CD4-positive, alpha-beta T cell (primary cell): ENCODE data around the gene MAPKAP1. TPM values are rescaled to one million over a fixed set of nuclear protein-coding genes. Genes with fewer than 3 reads are reported as not detected.

ENCODE experiments used
- ATAC-seq: fragments of 200-7000 bp; cut with Tn5 transposase; one replicate; pipeline ENCODE4 v1.10.0; 2022; ENCODE audit warnings: mild to moderate bottlenecking; ENCODE audit not compliant: poor library complexity
- CTCF ChIA-PET: fragments of 350-600 bp; sonication (Branson Sonifier 250); formaldehyde crosslinking; loops from one replicate; lab custom pipeline; 2021; ENCODE audit warnings: antibody characterized with exemption, inconsistent platforms; lab: Charles Lee
- POLR2A ChIA-PET: fragments of 350-600 bp; sonication (Branson Sonifier 250); formaldehyde crosslinking; loops from one replicate; lab custom pipeline; 2021; ENCODE audit warnings: antibody characterized with exemption, inconsistent platforms; lab: Charles Lee
- DNase-seq, 14 experiments: peaks; one replicate each; pipeline ENCODE4 v3.0.0-alpha.2; 2013 to 2020; ENCODE audit warnings: mixed read lengths in 2 of 14
- H3K27ac ChIP-seq, 2 donors: one replicate each; pipeline versions ENCODE4 v1.5.1 to v1.7.0; 2013; ENCODE audit warnings: low read length in 2 of 2, low read depth in 1 of 2, mild to moderate bottlenecking in 1 of 2
- H3K27me3 ChIP-seq, 2 experiments: 1 replicate in 1 of 2; 2 replicates in 1 of 2; pipeline versions ENCODE4 v1.6.1 to v1.7.0; 2013; ENCODE audit warnings: low read length in 2 of 2, control low read depth in 1 of 2, mild to moderate bottlenecking in 1 of 2, moderate library complexity in 1 of 2; ENCODE audit not compliant: insufficient read depth in 2 of 2, control insufficient read depth in 1 of 2
- H3K36me3 ChIP-seq: one replicate; pipeline ENCODE4 v1.6.1; 2013; ENCODE audit warnings: low read length, control low read depth; ENCODE audit not compliant: insufficient read depth
- H3K4me1 ChIP-seq: one replicate; pipeline ENCODE4 v1.6.1; 2013; ENCODE audit warnings: low read length, control low read depth; ENCODE audit not compliant: insufficient read depth
- H3K4me3 ChIP-seq: one replicate; pipeline ENCODE4 v1.5.1; 2013; ENCODE audit warnings: mild to moderate bottlenecking, low read length, moderate library complexity
- H3K9me3 ChIP-seq, 2 experiments: 1 replicate in 1 of 2; 2 replicates in 1 of 2; pipeline versions ENCODE4 v1.6.1 to v1.7.0; 2013; ENCODE audit warnings: low read length in 2 of 2, mild to moderate bottlenecking in 2 of 2, control low read depth in 1 of 2, moderate library complexity in 1 of 2; ENCODE audit not compliant: control insufficient read depth in 1 of 2, insufficient read depth in 1 of 2
- H3K27ac Mint-ChIP-seq: one replicate; pipeline ENCODE4 v1.8.0; 2020; ENCODE audit warnings: mixed read lengths
- H3K27me3 Mint-ChIP-seq: one replicate; pipeline ENCODE4 v1.8.0; 2021; ENCODE audit warnings: mixed read lengths
- H3K36me3 Mint-ChIP-seq: one replicate; pipeline ENCODE4 v1.8.0; 2021; ENCODE audit warnings: low read depth, mixed read lengths
- H3K4me1 Mint-ChIP-seq: one replicate; pipeline ENCODE4 v1.8.0; 2021; ENCODE audit warnings: low read depth, mixed read lengths
- H3K4me3 Mint-ChIP-seq: one replicate; pipeline ENCODE4 v1.8.0; 2020; ENCODE audit warnings: mild to moderate bottlenecking, mixed read lengths
- H3K9me3 Mint-ChIP-seq: one replicate; pipeline ENCODE4 v1.8.0; 2020; ENCODE audit warnings: mixed read lengths
- CTCF ChIP-seq: fragments of 200-600 bp; IDR thresholded peaks from one replicate; pipeline ENCODE4 v1.8.0; 2022; ENCODE audit warnings: antibody characterized with exemption, mild to moderate bottlenecking
- intact Hi-C, 2 experiments: fragments of 100-400 bp; cut with DNase I in 1 of 2; cut with micrococcal nuclease in 1 of 2; formaldehyde crosslinking; loops; one replicate each; pipeline versions ENCODE4 v1.15.1 to v1.9.0; 2023 to 2025; cut with DNase I, micrococcal nuclease
- total RNA-seq, 174 experiments: library from RNA in 2 of 174; stranded (reverse) in 2 of 174; gene quantifications; one replicate each; pipeline ENCODE4 v1.2.3 and lab custom pipeline; 2021 to 2026

The MAPKAP1 gene
- total RNA-seq, 2 experiments from 2014 or later, result 40.3 to 44.9 TPM

- ChIA-PET POLR2A (interaction anchor here (0.6 to 1.9 kb wide), 3 partner anchors 20 to 80 kb away, joined by 4 to 6 read pairs (median 5); no protein-coding TSS in a partner anchor), CTCF (interaction anchor here (1.0 kb wide), 1 partner anchor 342 kb away, joined by 3 read pairs; no protein-coding TSS in a partner anchor)
- Histone ChIP-seq H3K9me3 (no peaks in the 10 kb centered on the region), H3K4me3 (no peak overlapping the region), H3K27ac (no peak overlapping the region), H3K27me3 (no peaks in the 10 kb centered on the region), H3K36me3 (no peaks in the 10 kb centered on the region), H3K4me1 (peaks cover 15% of the 10 kb centered on the region)
- Mint-ChIP-seq H3K9me3 (no peaks in the 10 kb centered on the region), H3K27ac (peak overlapping the region; percentile 93), H3K4me3 (peak overlapping the region; percentile 97), H3K36me3 (peaks cover 16% of the 10 kb centered on the region), H3K27me3 (no peaks in the 10 kb centered on the region), H3K4me1 (peaks cover 50% of the 10 kb centered on the region)
- intact Hi-C loops, result loop anchor here (5.0 to 10.0 kb wide), 5 partner anchors 72 to 1335 kb away; partner anchors contain the start of genes HSPA5 (in 1 of the 2) and PSMB7 (in 1 of the 2)
- no peak for DNase-seq
- TF ChIP-seq CTCF, result no peak
- ATAC-seq, result no peak
Measured at GRCh38 chr9:125749951-125750626, 43.1 kb upstream of the MAPKAP1 start.

- no peaks in the 10 kb centered on the region for H3K27me3 Mint-ChIP-seq
- H3K27me3 ChIP-seq, result no peaks in the 10 kb centered on the region
- H3K36me3 ChIP-seq, result no peaks in the 10 kb centered on the region
- ChIA-PET POLR2A (interaction anchor here (0.6 to 1.9 kb wide), 4 partner anchors 10 to 81 kb away, joined by 4 to 6 read pairs (median 4); no protein-coding TSS in a partner anchor), CTCF (interaction anchor here (0.6 to 1.0 kb wide), 3 partner anchors 55 to 577 kb away, joined by 3 read pairs; partner anchors contain the start of gene MVB12B)
- intact Hi-C loops, result loop anchor here (5.0 to 10.0 kb wide), 5 partner anchors 73 to 1335 kb away; partner anchors contain the start of genes HSPA5 (in 1 of the 2) and PSMB7 (in 1 of the 2)
- TF ChIP-seq CTCF, result no peak
- H3K4me1 Mint-ChIP-seq, result peaks cover 50% of the 10 kb centered on the region
- ATAC-seq (no peak), DNase-seq (no peak)
- H3K4me1 ChIP-seq, result peaks cover 15% of the 10 kb centered on the region
- H3K9me3 Mint-ChIP-seq, result no peaks in the 10 kb centered on the region
- peak overlapping the region; percentile 97 for H3K4me3 Mint-ChIP-seq
- no peaks in the 10 kb centered on the region for H3K9me3 ChIP-seq
- H3K36me3 Mint-ChIP-seq, result peaks cover 16% of the 10 kb centered on the region
- no peak overlapping the region for H3K4me3 ChIP-seq
- H3K27ac ChIP-seq, result no peak overlapping the region
- peak overlapping the region; percentile 93 for H3K27ac Mint-ChIP-seq
Measured at GRCh38 chr9:125749287-125749935, 42.4 kb upstream of the MAPKAP1 start.

GRCh38 chr9:125748446-125749099 lies 41.6 kb upstream of the MAPKAP1 start:
- Mint-ChIP-seq H3K27me3 (no peaks in the 10 kb centered on the region), H3K4me1 (peaks cover 50% of the 10 kb centered on the region), H3K4me3 (peak overlapping the region; percentile 97), H3K36me3 (peaks cover 16% of the 10 kb centered on the region), H3K9me3 (no peaks in the 10 kb centered on the region), H3K27ac (peak overlapping the region; percentile 93)
- Histone ChIP-seq H3K36me3 (no peaks in the 10 kb centered on the region), H3K9me3 (no peaks in the 10 kb centered on the region), H3K27ac (peak overlapping the region in 1 of 2 donors; percentile 50), H3K4me3 (peak overlapping the region; percentile 65), H3K4me1 (peaks cover 15% of the 10 kb centered on the region), H3K27me3 (no peaks in the 10 kb centered on the region)
- intact Hi-C loops, result loop anchor here (5.0 to 10.0 kb wide), 5 partner anchors 74 to 1334 kb away; partner anchors contain the start of genes HSPA5 (in 1 of the 2) and PSMB7 (in 1 of the 2)
- ATAC-seq (no peak), DNase-seq (peak in 5 of 14 experiments; percentile 2 to 36 (median 35))
- POLR2A ChIA-PET, result interaction anchor here (0.7 to 1.3 kb wide), 3 partner anchors 10 to 1766 kb away, joined by 3 to 4 read pairs (median 3); no protein-coding TSS in a partner anchor
- TF ChIP-seq CTCF, result no peak
- CTCF ChIA-PET, result interaction anchor here (0.6 kb wide), 2 partner anchors 54 to 578 kb away, joined by 3 read pairs; partner anchors contain the start of gene MVB12B
